ENCODE data around the gene ATP5PO. TPM values are rescaled to one million over a fixed set of nuclear protein-coding genes. Genes with fewer than 3 reads are reported as not detected.

The ATP5PO gene
- total and polyA plus RNA-seq, 2 of the 13 experiments (the other 11 are each of a cell fraction or from before 2014, with no cell fraction given), result 256 to 297 TPM

- Histone ChIP-seq H3K4me3 (replicated peaks in 1 of 3; ENCODE audit: insufficient read depth in 1 of 3, low read depth in 2 of 3, low read length in 3 of 3) (no peak overlapping the region), H3K4me1 (ENCODE audit: insufficient read depth, low read length) (peaks cover 26% of the 10 kb centered on the region), H3K9me3 (ENCODE audit: low read length) (no peaks in the 10 kb centered on the region), H3K27ac (ENCODE audit: extremely low read length, insufficient read depth, low read length) (no peak overlapping the region), H2AFZ (ENCODE audit: low read length) (no peak overlapping the region), H3K79me2 (ENCODE audit: insufficient read depth, low read length) (no peaks in the 10 kb centered on the region), H3K9ac (ENCODE audit: insufficient read depth, low read depth, low read length) (no peak overlapping the region), H3K27me3 (ENCODE audit: control insufficient read depth in 1 of 2, insufficient read depth in 2 of 2, low read length in 2 of 2) (no peaks in the 10 kb centered on the region; a peak in 1 of 5 replicates), H3K4me2 (ENCODE audit: low read depth, low read length) (no peak overlapping the region), H4K20me1 (ENCODE audit: insufficient read depth, low read length) (no peaks in the 10 kb centered on the region), H3K36me3 (replicated peaks in 1 of 2; ENCODE audit: control insufficient read depth in 1 of 2, insufficient read depth in 2 of 2, low read length in 2 of 2) (no peaks in the 10 kb centered on the region)
- ATAC-seq (no peak), FAIRE-seq (no peak), DNase-seq (ENCODE audit: low spot score) (no peak)
- ChIA-PET POLR2A (no interaction called here), CTCF (ENCODE audit: low intra/inter-chr PET ratio, low total read pairs) (no interaction called here)
- WGBS (ENCODE audit: low lambda C conversion rate), result 53% methylated on average over 5 of the region's 5 CpGs
- intact Hi-C loops (cut with micrococcal nuclease; ENCODE audit: unreplicated experiment) (no loop called here), in situ Hi-C loops (cut with HindIII; ENCODE audit: extremely low pct_ligation_motif_present, low pct_unique_long_range_greater_than_20kb) (no loop called here)
- BruUV-seq (replicated peaks), result no TSS peak
- TF ChIP-seq ZNF225 (CRISPR knock-in tag; IDR thresholded peaks at IDR 0.05), result no peak
- TF ChIP-seq ZNF260 (CRISPR knock-in tag; IDR thresholded peaks at IDR 0.05; ENCODE audit: borderline replicate concordance, low read depth), result no peak
- no peak for TF ChIP-seq CC2D1A (CRISPR knock-in tag; IDR thresholded peaks at IDR 0.05)
- TF ChIP-seq KLF9 (CRISPR knock-in tag; IDR thresholded peaks at IDR 0.05; ENCODE audit: low read depth), result no peak
- no peak for TF ChIP-seq MXD3 (CRISPR knock-in tag; IDR thresholded peaks at IDR 0.05)
- TF ChIP-seq ZNF142 (CRISPR knock-in tag; IDR thresholded peaks at IDR 0.05), result no peak
- TF ChIP-seq SNRNP70 (IDR thresholded peaks at IDR 0.05; ENCODE audit: low read depth, low read length), result no peak
- no peak for TF ChIP-seq ZFP36L2 (CRISPR knock-in tag; IDR thresholded peaks at IDR 0.05)
- no peak for TF ChIP-seq CEBPZ (IDR thresholded peaks at IDR 0.05; ENCODE audit: low read length)
- TF ChIP-seq POGZ (CRISPR knock-in tag; IDR thresholded peaks at IDR 0.05), result no peak
Measured at GRCh38 chr21:33871171-33871570, 44.4 kb downstream of the ATP5PO start.
